HuH-7.5 (cell line): ENCODE measurements around the gene LCNL1.
A peak's percentile ranks its signal among the peaks of the same experiment; 100 is the strongest.
"Not testable (repeated sequence)": the region's sequence is repeated elsewhere in the genome, so short reads cannot be mapped to it uniquely, and the experiment has no call there.

Experiments
- DNase-seq: peaks from one replicate; pipeline ENCODE4 v3.0.0; 2011; ENCODE audit warnings: low spot score

LCNL1 gene

GRCh38 chr9:137026384-137026783 lies 43.6 kb downstream of the LCNL1 start:
- no peak for DNase-seq

GRCh38 chr9:137026828-137027227 lies 44.0 kb downstream of the LCNL1 start:
- no peak for DNase-seq

GRCh38 chr9:137027369-137028262 lies 44.8 kb downstream of the LCNL1 start, which contains the start of gene ABCA2:
TSS of gene ABCA2 (minus strand) at chr9:137028237. CDS start at chr9:137028140, 97 bp downstream.
- DNase-seq, result peak; percentile 75

- DNase-seq, result peak; percentile 77
Observed at GRCh38 chr9:137028263-137029057, 45.7 kb downstream of the LCNL1 start.

- DNase-seq, result peak; percentile 93
Observed at GRCh38 chr9:137029058-137029936, 46.5 kb downstream of the LCNL1 start.

- DNase-seq, result no peak
Observed at GRCh38 chr9:137030006-137030405, 47.2 kb downstream of the LCNL1 start.

GRCh38 chr9:137030538-137031527 lies 48.0 kb downstream of the LCNL1 start:
- DNase-seq, result no peak

- DNase-seq, result no peak
Observed at GRCh38 chr9:137031904-137032640, 49.3 kb downstream of the LCNL1 start, which contains the start of gene FUT7. TSS of gene FUT7 (minus strand) at chr9:137032088. CDS start at chr9:137031991, 97 bp downstream.

- no peak for DNase-seq
Observed at GRCh38 chr9:137032858-137033257, 50.1 kb downstream of the LCNL1 start.

- DNase-seq, result not testable (repeated sequence)
Observed at GRCh38 chr9:137033481-137033880, 50.7 kb downstream of the LCNL1 start.

GRCh38 chr9:137034039-137034708 lies 51.4 kb downstream of the LCNL1 start:
- DNase-seq, result no peak

GRCh38 chr9:137034709-137035506 lies 52.1 kb downstream of the LCNL1 start:
- DNase-seq, result peak; percentile 98
